Colonic mucosa (tissue), 4 donors: Measurements from ENCODE around the gene EPHB6. TPM values are rescaled to one million over a fixed set of nuclear protein-coding genes. Genes with fewer than 3 reads are reported as not detected.
A peak's percentile ranks its signal among the peaks of the same experiment; 100 is the strongest.

ENCODE experiments used
- DNase-seq: peaks from one replicate; pipeline ENCODE4 v3.0.0-alpha.2; 2020
- H3K27ac ChIP-seq: fragments of 200-600 bp; one replicate; pipeline ENCODE4 v1.8.0; 2021
- H3K27me3 ChIP-seq: fragments of 200-600 bp; one replicate; pipeline ENCODE4 v1.8.0; 2021
- H3K36me3 ChIP-seq: fragments of 200-600 bp; one replicate; pipeline ENCODE4 v1.8.0; 2021
- H3K4me1 ChIP-seq: fragments of 200-600 bp; one replicate; pipeline ENCODE4 v1.8.0; 2021; ENCODE audit warnings: mild to moderate bottlenecking
- H3K4me3 ChIP-seq: fragments of 200-600 bp; one replicate; pipeline ENCODE4 v1.8.0; 2021
- H3K9ac ChIP-seq, 2 donors: one replicate each; pipeline ENCODE4 v1.7.0; 2013; ENCODE audit warnings: control low read depth in 2 of 2, low read depth in 2 of 2, low read length in 2 of 2
- H3K9me3 ChIP-seq: fragments of 200-600 bp; one replicate; pipeline ENCODE4 v1.8.0; 2021
- CTCF ChIP-seq: fragments of 200-600 bp; IDR thresholded peaks from one replicate; pipeline ENCODE4 v1.8.0; 2022; ENCODE audit warnings: antibody characterized with exemption, mild to moderate bottlenecking
- intact Hi-C: fragments of 100-400 bp; cut with DNase I; formaldehyde crosslinking; loops from one replicate; pipeline ENCODE4 v1.14.1; 2022
- total RNA-seq, 2 donors: library from RNA; stranded (reverse); fragmentation: NEBNext Ultra II Directional in 1 of 2; extraction: Animal tissue kit (Norgen Biotek cat#: 25700) in 1 of 2; gene quantifications; one replicate each; pipeline ENCODE4 v1.2.1, GENCODE V29; 2021
- donor health status: healthy.
- donor health status: DM: no; HTN: no; CAD: no.
- donor health status: DM: no; HTN: no; CAD: no.

EPHB6 gene
- total RNA-seq, 2 donors from 2014 or later: 1.5 to 2.3 TPM

GRCh38 chr7:142868986-142869415, 14.1 kb downstream of the EPHB6 start:
- Histone ChIP-seq H3K9me3 (no peaks in the 10 kb centered on the region), H3K36me3 (no peaks in the 10 kb centered on the region), H3K27me3 (no peaks in the 10 kb centered on the region), H3K4me1 (no peaks in the 10 kb centered on the region), H3K4me3 (no peak overlapping the region), H3K27ac (no peak overlapping the region), H3K9ac (no peak overlapping the region)
- TF ChIP-seq CTCF: no peak
- peak; percentile 11 for DNase-seq
- intact Hi-C loops: no loop called here

GRCh38 chr7:142869434-142869833, 14.6 kb downstream of the EPHB6 start:
- Histone ChIP-seq H3K4me3 (no peak overlapping the region), H3K9ac (no peak overlapping the region), H3K27me3 (no peaks in the 10 kb centered on the region), H3K9me3 (no peaks in the 10 kb centered on the region), H3K27ac (no peak overlapping the region), H3K36me3 (no peaks in the 10 kb centered on the region), H3K4me1 (no peaks in the 10 kb centered on the region)
- intact Hi-C loops: no loop called here
- no peak for DNase-seq
- TF ChIP-seq CTCF: no peak

- intact Hi-C loops: no loop called here
- H3K4me3 ChIP-seq: no peak overlapping the region
- no peaks in the 10 kb centered on the region for H3K36me3 ChIP-seq
- no peak overlapping the region for H3K27ac ChIP-seq
- no peaks in the 10 kb centered on the region for H3K9me3 ChIP-seq
- H3K4me1 ChIP-seq: no peaks in the 10 kb centered on the region
- TF ChIP-seq CTCF: no peak
- H3K27me3 ChIP-seq: no peaks in the 10 kb centered on the region
- H3K9ac ChIP-seq: no peak overlapping the region
- no peak for DNase-seq
Measured at GRCh38 chr7:142870147-142870559, 15.3 kb downstream of the EPHB6 start.

- Histone ChIP-seq H3K27me3 (no peaks in the 10 kb centered on the region), H3K36me3 (no peaks in the 10 kb centered on the region), H3K4me1 (no peaks in the 10 kb centered on the region), H3K9me3 (no peaks in the 10 kb centered on the region), H3K4me3 (no peak overlapping the region), H3K27ac (no peak overlapping the region), H3K9ac (no peak overlapping the region)
- DNase-seq: peak; percentile 12
- no peak for TF ChIP-seq CTCF
- intact Hi-C loops: no loop called here
Measured at GRCh38 chr7:142870566-142871259, 15.8 kb downstream of the EPHB6 start.

GRCh38 chr7:142871260-142872105, 16.6 kb downstream of the EPHB6 start:
- no peak for DNase-seq
- Histone ChIP-seq H3K27ac (no peak overlapping the region), H3K27me3 (no peaks in the 10 kb centered on the region), H3K9me3 (no peaks in the 10 kb centered on the region), H3K4me1 (no peaks in the 10 kb centered on the region), H3K4me3 (no peak overlapping the region), H3K9ac (no peak overlapping the region), H3K36me3 (no peaks in the 10 kb centered on the region)
- intact Hi-C loops: no loop called here
- no peak for TF ChIP-seq CTCF
